Mononuclear cell (primary cell): ENCODE measurements around the gene FAM72C. TPM values are rescaled to one million over a fixed set of nuclear protein-coding genes. Genes with fewer than 3 reads are reported as not detected.
"Not testable (repeated sequence)": the region's sequence is repeated elsewhere in the genome, so short reads cannot be mapped to it uniquely, and the experiment has no call there.

Experiments used
- H3K27me3 ChIP-seq: 2 replicates; pipeline ENCODE4 v1.6.0; 2011; ENCODE audit warnings: low read length, control low read depth; ENCODE audit not compliant: insufficient read depth
- H3K4me1 ChIP-seq: 2 replicates; pipeline ENCODE4 v1.5.1; 2011; ENCODE audit warnings: mild to moderate bottlenecking, low read length, control low read depth; ENCODE audit not compliant: insufficient read depth
- H3K4me3 ChIP-seq: 2 replicates; pipeline ENCODE4 v1.5.1; 2011; ENCODE audit warnings: mild to moderate bottlenecking, low read length, moderate library complexity
- H3K9me3 ChIP-seq: 2 replicates; pipeline ENCODE4 v1.5.1; 2011; ENCODE audit warnings: low read depth, mild to moderate bottlenecking, control low read depth, low read length
- total RNA-seq: library from RNA; depleted of rRNA; stranded (reverse); fragments of >200 nt; gene quantifications from one replicate; pipeline ENCODE4 v1.2.3, GENCODE V29; 2012

FAM72C gene
- total RNA-seq, 1 donor = 0.10 TPM

- H3K4me1 ChIP-seq, H3K27me3 ChIP-seq, H3K9me3 ChIP-seq, H3K4me3 ChIP-seq: not testable (repeated sequence)
Observed at GRCh38 chr1:143945253-143945652, 26.5 kb downstream of the FAM72C start.

- H3K4me3 ChIP-seq, H3K27me3 ChIP-seq, H3K4me1 ChIP-seq, H3K9me3 ChIP-seq: not testable (repeated sequence)
Observed at GRCh38 chr1:143944576-143945240, 27.1 kb downstream of the FAM72C start.

GRCh38 chr1:143943319-143943978 lies 28.3 kb downstream of the FAM72C start:
- H3K27me3 ChIP-seq, H3K9me3 ChIP-seq, H3K4me1 ChIP-seq, H3K4me3 ChIP-seq: not testable (repeated sequence)

GRCh38 chr1:143942238-143942860 lies 29.4 kb downstream of the FAM72C start:
- H3K27me3 ChIP-seq, H3K4me1 ChIP-seq, H3K4me3 ChIP-seq, H3K9me3 ChIP-seq: not testable (repeated sequence)

- H3K4me3 ChIP-seq, H3K27me3 ChIP-seq, H3K4me1 ChIP-seq, H3K9me3 ChIP-seq: not testable (repeated sequence)
Observed at GRCh38 chr1:143939666-143940065, 32.1 kb downstream of the FAM72C start.

GRCh38 chr1:143938922-143939321 lies 32.9 kb downstream of the FAM72C start:
- H3K4me3 ChIP-seq, H3K27me3 ChIP-seq, H3K4me1 ChIP-seq, H3K9me3 ChIP-seq: not testable (repeated sequence)

GRCh38 chr1:143936457-143937115 lies 35.2 kb downstream of the FAM72C start:
- not testable (repeated sequence) for H3K4me1 ChIP-seq, H3K27me3 ChIP-seq, H3K9me3 ChIP-seq, H3K4me3 ChIP-seq

GRCh38 chr1:143919127-143919526 lies 52.7 kb downstream of the FAM72C start:
- H3K27me3 ChIP-seq, H3K9me3 ChIP-seq, H3K4me3 ChIP-seq: not testable (repeated sequence)

GRCh38 chr1:143918552-143918951 lies 53.2 kb downstream of the FAM72C start:
- H3K4me3 ChIP-seq, H3K4me1 ChIP-seq, H3K9me3 ChIP-seq, H3K27me3 ChIP-seq: not testable (repeated sequence)

More at GRCh38 chr1:143919127-143919526, 52.7 kb downstream of the FAM72C start:
- H3K4me1 ChIP-seq = not testable (repeated sequence)

- not testable (repeated sequence) for H3K9me3 ChIP-seq
Observed at GRCh38 chr1:143913705-143914104, 58.1 kb downstream of the FAM72C start.

More at GRCh38 chr1:143913705-143914104, 58.1 kb downstream of the FAM72C start:
- H3K27me3 ChIP-seq, H3K4me3 ChIP-seq, H3K4me1 ChIP-seq: not testable (repeated sequence)
